HFFc6 (cell line): ENCODE results near the gene SEMA4D. TPM values are rescaled to one million over a fixed set of nuclear protein-coding genes. Genes with fewer than 3 reads are reported as not detected.

Experiments used
- DNase-seq: peaks from one replicate; pipeline ENCODE4 v3.0.0-alpha.2; 2018
- H3K27ac Mint-ChIP-seq: 2 replicates; pipeline ENCODE4 v1.8.0; 2020; ENCODE audit warnings: mild to moderate bottlenecking, mixed read lengths
- H3K27me3 Mint-ChIP-seq: 2 replicates; pipeline ENCODE4 v1.8.0; 2021; ENCODE audit warnings: mild to moderate bottlenecking, moderate library complexity, mixed read lengths; ENCODE audit not compliant: insufficient read depth
- H3K36me3 Mint-ChIP-seq: 2 replicates; pipeline ENCODE4 v1.8.0; 2021; ENCODE audit warnings: low read depth, mixed read lengths
- H3K4me1 Mint-ChIP-seq: 2 replicates; pipeline ENCODE4 v1.8.0; 2020; ENCODE audit warnings: low read depth, mixed read lengths
- H3K4me3 Mint-ChIP-seq: 2 replicates; pipeline ENCODE4 v1.8.0; 2020; ENCODE audit warnings: mild to moderate bottlenecking, moderate library complexity, mixed read lengths
- H3K9me3 Mint-ChIP-seq: 2 replicates; pipeline ENCODE4 v1.8.0; 2020; ENCODE audit warnings: mild to moderate bottlenecking, mixed read lengths
- total RNA-seq, 6 experiments: library from RNA; stranded (reverse); fragmentation: NEBNext Ultra II Directional; extraction: Animal tissue kit (Norgen Biotek cat#: 25700); gene quantifications; 2 replicates in 1 of 6; 3 replicates in 5 of 6; pipeline ENCODE4 v1.2.3, GENCODE V29; 2021
- TF ChIP-seq, protein P1 (sequence below): fragments of 200-600 bp; sonication (generic); IDR thresholded peaks from 2 replicates; pipeline ENCODE4 v1.5.0; 2021; ENCODE audit warnings: antibody characterized with exemption, mild to moderate bottlenecking

SEMA4D gene
- total RNA-seq, 6 experiments from 2014 or later = not detected

DNA sequence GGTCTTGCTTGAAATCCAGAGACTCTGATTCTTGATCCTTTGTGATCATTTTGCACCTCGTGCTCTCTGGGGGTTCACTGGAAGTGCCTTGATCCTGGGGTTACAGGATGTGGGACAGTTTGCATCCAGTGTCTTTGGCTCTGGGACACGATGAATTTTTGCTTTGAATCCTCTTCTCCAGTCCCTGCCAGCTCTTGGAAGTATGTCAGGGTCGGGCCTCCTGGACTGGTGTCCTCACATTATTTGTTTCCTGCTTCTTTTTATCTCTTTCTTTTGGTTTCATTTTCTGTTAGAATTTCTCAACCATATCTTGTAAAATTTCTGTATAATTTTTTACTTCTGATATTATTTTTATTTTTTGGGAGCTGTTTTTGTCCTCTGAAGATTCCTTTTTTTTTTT lies 145.5 kb downstream of the SEMA4D start:
- no peak for DNase-seq
- TF ChIP-seq, protein P1, sequence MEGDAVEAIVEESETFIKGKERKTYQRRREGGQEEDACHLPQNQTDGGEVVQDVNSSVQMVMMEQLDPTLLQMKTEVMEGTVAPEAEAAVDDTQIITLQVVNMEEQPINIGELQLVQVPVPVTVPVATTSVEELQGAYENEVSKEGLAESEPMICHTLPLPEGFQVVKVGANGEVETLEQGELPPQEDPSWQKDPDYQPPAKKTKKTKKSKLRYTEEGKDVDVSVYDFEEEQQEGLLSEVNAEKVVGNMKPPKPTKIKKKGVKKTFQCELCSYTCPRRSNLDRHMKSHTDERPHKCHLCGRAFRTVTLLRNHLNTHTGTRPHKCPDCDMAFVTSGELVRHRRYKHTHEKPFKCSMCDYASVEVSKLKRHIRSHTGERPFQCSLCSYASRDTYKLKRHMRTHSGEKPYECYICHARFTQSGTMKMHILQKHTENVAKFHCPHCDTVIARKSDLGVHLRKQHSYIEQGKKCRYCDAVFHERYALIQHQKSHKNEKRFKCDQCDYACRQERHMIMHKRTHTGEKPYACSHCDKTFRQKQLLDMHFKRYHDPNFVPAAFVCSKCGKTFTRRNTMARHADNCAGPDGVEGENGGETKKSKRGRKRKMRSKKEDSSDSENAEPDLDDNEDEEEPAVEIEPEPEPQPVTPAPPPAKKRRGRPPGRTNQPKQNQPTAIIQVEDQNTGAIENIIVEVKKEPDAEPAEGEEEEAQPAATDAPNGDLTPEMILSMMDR = no peak
- Mint-ChIP-seq H3K4me3 (no peak overlapping the region), H3K36me3 (peaks cover 32% of the 10 kb centered on the region), H3K9me3 (no peaks in the 10 kb centered on the region), H3K4me1 (no peaks in the 10 kb centered on the region), H3K27ac (no peak overlapping the region), H3K27me3 (no peaks in the 10 kb centered on the region; the same call in 1 of the 2 replicates)

DNA sequence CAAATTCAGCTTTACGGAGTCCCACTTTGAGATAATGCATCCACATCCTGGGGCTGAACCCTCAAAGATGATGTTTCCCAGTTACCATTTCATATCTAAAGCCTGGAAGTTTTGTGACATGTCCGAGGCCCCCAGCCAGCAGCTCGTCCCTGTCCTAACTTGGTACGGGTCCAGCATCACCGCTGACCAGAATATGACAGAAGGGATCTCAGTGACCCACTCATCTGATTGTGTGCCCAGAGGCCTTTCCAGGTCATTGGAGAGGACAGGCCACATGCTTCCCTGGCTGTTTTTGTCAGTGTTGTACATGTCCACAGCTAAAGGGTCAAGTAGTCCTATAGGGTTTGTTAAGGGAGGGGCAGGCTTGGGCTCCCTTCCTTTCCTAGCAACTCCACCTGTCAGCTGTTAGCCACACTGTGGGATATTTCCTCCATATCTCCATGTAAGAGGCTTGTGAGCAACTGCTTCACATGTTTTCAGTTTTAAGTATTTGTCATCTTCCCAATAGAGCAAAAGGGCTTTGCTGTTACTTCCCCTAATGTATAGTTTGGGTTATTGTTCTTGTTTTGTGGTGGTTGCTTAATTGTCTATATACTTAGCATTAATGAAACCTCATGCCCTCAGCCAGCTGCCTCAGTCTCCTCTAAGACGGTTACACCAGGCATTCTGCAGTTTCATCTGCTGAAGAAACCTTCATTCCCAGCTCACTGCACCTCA lies 146.2 kb downstream of the SEMA4D start:
- Mint-ChIP-seq H3K4me1 (no peaks in the 10 kb centered on the region), H3K9me3 (no peaks in the 10 kb centered on the region), H3K36me3 (peaks cover 32% of the 10 kb centered on the region), H3K27ac (no peak overlapping the region), H3K27me3 (no peaks in the 10 kb centered on the region; the same call in 1 of the 2 replicates), H3K4me3 (no peak overlapping the region)
- TF ChIP-seq, protein P1 = no peak
- DNase-seq = no peak

DNA sequence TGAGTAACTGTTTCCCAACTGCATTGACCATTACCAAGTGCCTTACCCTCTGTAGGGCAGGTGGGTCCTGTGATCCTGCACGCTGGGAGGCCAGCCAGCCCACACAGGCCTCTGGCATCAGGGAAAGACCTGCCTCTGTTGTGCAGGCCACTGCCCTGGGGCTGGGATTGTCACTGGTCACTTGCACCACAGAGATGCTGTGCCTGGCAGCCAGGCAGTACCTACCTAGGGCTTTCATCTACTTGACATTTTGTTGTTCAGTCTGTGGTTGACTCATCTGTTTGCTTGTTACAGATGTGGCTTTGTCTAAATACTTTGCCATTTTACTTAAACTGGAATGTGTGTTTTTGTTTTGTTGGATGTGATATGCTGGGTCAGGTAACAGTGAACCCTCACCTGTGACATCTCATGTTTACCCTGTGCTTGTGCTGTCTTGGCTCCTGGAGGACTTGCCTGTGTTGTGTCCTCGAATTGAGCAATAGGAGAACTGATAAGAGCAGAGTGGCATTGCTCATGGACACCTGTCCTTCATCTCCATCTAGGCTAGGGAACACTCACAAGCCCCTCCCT lies 146.8 kb downstream of the SEMA4D start:
- Mint-ChIP-seq H3K4me3 (no peak overlapping the region), H3K27me3 (no peaks in the 10 kb centered on the region; the same call in 1 of the 2 replicates), H3K27ac (no peak overlapping the region), H3K36me3 (peaks cover 30% of the 10 kb centered on the region), H3K9me3 (no peaks in the 10 kb centered on the region), H3K4me1 (no peaks in the 10 kb centered on the region)
- no peak for DNase-seq
- TF ChIP-seq, protein P1 = no peak

DNA sequence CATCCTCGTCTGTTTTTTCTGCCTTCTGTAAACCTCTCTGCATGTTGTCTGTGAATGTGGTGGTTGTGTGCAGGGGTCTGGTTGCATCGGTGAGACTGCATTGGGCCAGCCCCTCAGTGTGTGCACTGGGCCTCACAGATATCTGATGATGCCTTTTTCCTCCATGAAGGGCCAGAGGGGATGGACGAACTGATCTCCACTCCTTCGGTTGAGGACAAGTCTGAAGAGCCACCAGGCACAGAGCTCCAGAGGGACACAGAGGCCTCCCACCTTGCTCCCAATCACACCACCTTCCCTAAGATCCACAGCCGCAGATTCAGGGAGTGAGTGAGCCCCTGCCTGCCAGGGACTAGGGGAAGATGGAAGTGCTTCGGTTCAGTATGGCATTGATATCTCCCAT lies 148.3 kb downstream of the SEMA4D start:
- TF ChIP-seq, protein P1 = no peak
- no peak for DNase-seq
- Mint-ChIP-seq H3K36me3 (peaks cover 40% of the 10 kb centered on the region), H3K9me3 (no peaks in the 10 kb centered on the region), H3K4me3 (no peak overlapping the region), H3K27me3 (no peaks in the 10 kb centered on the region; the same call in 1 of the 2 replicates), H3K27ac (no peak overlapping the region; the same call in 1 of the 2 replicates), H3K4me1 (no peaks in the 10 kb centered on the region)

DNA sequence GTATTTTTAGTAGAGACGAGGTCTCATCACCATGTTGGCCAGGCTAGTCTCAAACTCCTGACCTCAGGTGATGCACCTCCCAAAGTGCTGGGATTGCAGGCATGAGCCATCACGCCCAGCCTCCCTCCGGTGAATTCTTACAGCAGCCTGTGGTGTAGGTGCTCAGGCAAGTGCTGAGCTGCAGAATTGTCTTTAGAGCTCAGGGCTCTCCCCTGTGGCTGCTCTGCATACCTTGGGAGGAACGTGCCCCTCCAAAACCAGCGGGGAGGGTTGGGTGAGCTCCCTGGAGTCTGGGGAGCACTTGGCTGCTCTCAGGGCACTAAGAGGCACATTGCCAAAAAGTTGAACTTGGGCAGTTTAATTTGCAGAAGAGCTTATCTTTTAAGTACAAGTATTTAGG lies 150.3 kb downstream of the SEMA4D start:
- DNase-seq = no peak
- Mint-ChIP-seq H3K36me3 (peaks cover 47% of the 10 kb centered on the region), H3K4me3 (no peak overlapping the region), H3K27me3 (no peaks in the 10 kb centered on the region; the same call in 1 of the 2 replicates), H3K4me1 (no peaks in the 10 kb centered on the region), H3K27ac (no peak overlapping the region), H3K9me3 (no peaks in the 10 kb centered on the region)
- TF ChIP-seq, protein P1 = no peak
